A549 (cell line): ENCODE measurements around the gene MSMO1. TPM values are rescaled to one million over a fixed set of nuclear protein-coding genes. Genes with fewer than 3 reads are reported as not detected.

Source experiments
- ATAC-seq, 2 experiments: fragments of 200-7000 bp in 1 of 2; fragments of >200 bp in 1 of 2; cut with Nextera tagmentation in 1 of 2; cut with Tn5 transposase in 1 of 2; 3 replicates each; pipeline versions ENCODE4 v1.8.0 to v1.9.1; 2018 to 2020; ENCODE audit warnings: mild to moderate bottlenecking in 1 of 2, moderate library complexity in 1 of 2
- CTCF ChIA-PET: fragments of 300-600 bp; sonication (Branson Sonifier 250); formaldehyde crosslinking; extraction: SDS; loops from one replicate; lab custom pipeline; 2021; ENCODE audit warnings: antibody characterized with exemption, inconsistent platforms; lab: Yijun Ruan, JAX
- POLR2A ChIA-PET: fragments of 350-600 bp; formaldehyde crosslinking; extraction: SDS; loops from one replicate; lab custom pipeline; 2021; ENCODE audit warnings: antibody characterized with exemption, inconsistent platforms; lab: Yijun Ruan, JAX
- DNase-seq, 2 experiments: peaks; one replicate each; pipeline versions ENCODE4 v3.0.0 to v3.0.0-alpha.2; 2011 to 2016; ENCODE audit warnings: low read depth in 1 of 2, low spot score in 1 of 2
- FAIRE-seq: peaks from 2 replicates; lab custom pipeline; 2011; peaks lifted over from hg19 to GRCh38; lab: Jason Lieb, UNC
- H3K27ac ChIP-seq, 2 experiments: fragments of >200 bp; sonication (Bioruptor Twin); formaldehyde crosslinking; 3 replicates each; pipeline ENCODE4 v1.5.1; 2016 to 2017
- H3K4me1 ChIP-seq: fragments of >200 bp; sonication (Bioruptor Twin); formaldehyde crosslinking; 3 replicates; pipeline ENCODE4 v1.6.1; 2016
- H3K4me2 ChIP-seq: fragments of >200 bp; sonication (Bioruptor Twin); formaldehyde crosslinking; 3 replicates; pipeline ENCODE4 v1.6.1; 2016
- H3K4me3 ChIP-seq: fragments of >200 bp; sonication (Bioruptor Twin); formaldehyde crosslinking; 3 replicates; pipeline ENCODE4 v1.5.1; 2016
- H3K9me3 ChIP-seq: fragments of >200 bp; sonication (Bioruptor Twin); formaldehyde crosslinking; 3 replicates; pipeline ENCODE4 v1.6.1; 2016
- CEBPB ChIP-seq, 2 experiments: fragments of >200 bp in 1 of 2; sonication (Bioruptor Twin) in 1 of 2; formaldehyde crosslinking in 1 of 2; IDR thresholded peaks; 2 replicates each; pipeline ENCODE4 v1.6.1; 2012 to 2016
- EHMT2 ChIP-seq: fragments of 200-600 bp; sonication (generic); IDR thresholded peaks from 2 replicates; pipeline ENCODE4 v1.6.1; 2016; ENCODE audit warnings: antibody characterized with exemption, low read depth, mild to moderate bottlenecking, moderate library complexity
- EP300 ChIP-seq, 2 experiments: fragments of >200 bp; sonication (Bioruptor Twin); formaldehyde crosslinking; IDR thresholded peaks; 2 replicates in 1 of 2; 3 replicates in 1 of 2; pipeline ENCODE4 v1.6.1; 2016 to 2017
- ESRRA ChIP-seq: fragments of 150-350 bp; IDR thresholded peaks from 2 replicates; pipeline ENCODE4 v1.6.1; 2014; ENCODE audit warnings: mild to moderate bottlenecking, low read length, borderline replicate concordance
- FOSL2 ChIP-seq, 2 experiments: fragments of 450-650 bp in 1 of 2; fragments of >200 bp in 1 of 2; sonication (Bioruptor Twin) in 1 of 2; formaldehyde crosslinking; IDR thresholded peaks; 2 replicates each; pipeline versions ENCODE4 v1.5.0 to v1.6.1; 2016 to 2020; ENCODE audit warnings: mild to moderate bottlenecking in 1 of 2, moderate library complexity in 1 of 2
- GATA3 ChIP-seq: IDR thresholded peaks from 2 replicates; pipeline ENCODE4 v1.6.1; 2012; ENCODE audit warnings: borderline replicate concordance
- HDAC2 ChIP-seq: fragments of 200-600 bp; sonication (generic); IDR thresholded peaks from 2 replicates; pipeline ENCODE4 v1.6.1; 2016
- HOXB13 ChIP-seq: fragments of 250-450 bp; sonication (Bioruptor Pico); IDR thresholded peaks from 2 replicates; pipeline ENCODE4 v1.5.0; 2020; ENCODE audit warnings: low read depth, mild to moderate bottlenecking, moderate library complexity
- KDM1A ChIP-seq: fragments of 200-600 bp; sonication (generic); IDR thresholded peaks from 2 replicates; pipeline ENCODE4 v1.6.1; 2016; ENCODE audit warnings: low read depth, mild to moderate bottlenecking
- KDM5A ChIP-seq: fragments of 200-600 bp; sonication (generic); IDR thresholded peaks from 2 replicates; pipeline ENCODE4 v1.6.1; 2016; ENCODE audit warnings: antibody characterized with exemption, mild to moderate bottlenecking
- MAFK ChIP-seq: fragments of 450-650 bp; IDR thresholded peaks from 2 replicates; pipeline ENCODE4 v1.6.1; 2014; ENCODE audit not compliant: partially characterized antibody
- MYC ChIP-seq: IDR thresholded peaks from 2 replicates; pipeline ENCODE4 v1.6.1; 2012; ENCODE audit warnings: mild to moderate bottlenecking, inconsistent platforms, low read length, improper control_type of control experiment, borderline replicate concordance
- NFE2L2 ChIP-seq: fragments of 150-350 bp; conservative IDR thresholded peaks from 2 replicates; pipeline ENCODE4 v1.6.1; 2014; ENCODE audit warnings: low read length
- POLR2A ChIP-seq: IDR thresholded peaks from 2 replicates; pipeline ENCODE4 v1.6.1; 2012; ENCODE audit warnings: mild to moderate bottlenecking, low read length
- RCOR1 ChIP-seq: fragments of 150-350 bp; IDR thresholded peaks from 2 replicates; pipeline ENCODE4 v1.6.1; 2014; ENCODE audit warnings: antibody characterized with exemption, low read length, low read depth
- RFX5 ChIP-seq: fragments of 450-650 bp; IDR thresholded peaks from 2 replicates; pipeline ENCODE4 v1.7.1; 2014; ENCODE audit warnings: antibody characterized with exemption, mild to moderate bottlenecking, moderate library complexity
- RNF2 ChIP-seq: fragments of 200-600 bp; sonication (generic); IDR thresholded peaks from 2 replicates; pipeline ENCODE4 v1.6.1; 2016; ENCODE audit warnings: low read depth, mild to moderate bottlenecking, antibody characterized with exemption, moderate library complexity, borderline replicate concordance
- ZC3H11A ChIP-seq: fragments of 450-650 bp; IDR thresholded peaks from 2 replicates; pipeline ENCODE4 v1.6.1; 2014; ENCODE audit warnings: antibody characterized with exemption, mild to moderate bottlenecking
- ZSCAN20 ChIP-seq: fragments of 250-450 bp; sonication (Bioruptor Pico); IDR thresholded peaks from 2 replicates; pipeline ENCODE4 v1.8.0; 2022; ENCODE audit warnings: mild to moderate bottlenecking, moderate library complexity
- WGBS: methylation state at CpG from one replicate; pipeline ENCODE4 v1.1.6; 2017; ENCODE audit errors: missing lambda C conversion rate; 5-methylcytosine and 5-hydroxymethylcytosine counted together
- polyA plus RNA-seq, 4 experiments: library from polyadenylated mRNA; depleted of rRNA in 3 of 4; stranded (reverse); fragments of >200 nt; fragmentation: RNase III in 1 of 4; extraction: RNeasy Plus Mini Kit Qiagen cat#74134 plus additional on column Dnase treatment in 1 of 4; gene quantifications; 2 replicates in 3 of 4; 3 replicates in 1 of 4; pipeline ENCODE4 v1.2.3, GENCODE V29; 2011 to 2017
- TF ChIP-seq, protein P1 (sequence below): IDR thresholded peaks from 2 replicates; pipeline ENCODE4 v1.6.1; 2012
- TF ChIP-seq, protein P2 (sequence below): fragments of 250-450 bp; sonication (Bioruptor Pico); IDR thresholded peaks from 2 replicates; pipeline ENCODE4 v1.5.0; 2021; ENCODE audit warnings: mild to moderate bottlenecking, moderate library complexity, borderline replicate concordance
- TF ChIP-seq, protein P3 (sequence below): fragments of >200 bp; sonication (Bioruptor Twin); formaldehyde crosslinking; IDR thresholded peaks from 3 replicates; pipeline ENCODE4 v1.5.1; 2016
- TF ChIP-seq, protein P4 (sequence below): fragments of 150-350 bp; IDR thresholded peaks from 2 replicates; pipeline ENCODE4 v1.6.1; 2014; ENCODE audit warnings: low read depth, mild to moderate bottlenecking, low read length
- TF ChIP-seq, protein P5 (sequence below): IDR thresholded peaks from 2 replicates; pipeline ENCODE4 v1.6.1; 2012; ENCODE audit warnings: low read depth, borderline replicate concordance
- TF ChIP-seq, protein P6 (sequence below): fragments of >200 bp; sonication (Bioruptor Twin); formaldehyde crosslinking; IDR thresholded peaks from 2 replicates; pipeline ENCODE4 v1.6.1; 2016

MSMO1 gene
- polyA plus RNA-seq, 2 of the 4 experiments (the other 2 are of a cell fraction): 32.3 to 37.2 TPM

DNA sequence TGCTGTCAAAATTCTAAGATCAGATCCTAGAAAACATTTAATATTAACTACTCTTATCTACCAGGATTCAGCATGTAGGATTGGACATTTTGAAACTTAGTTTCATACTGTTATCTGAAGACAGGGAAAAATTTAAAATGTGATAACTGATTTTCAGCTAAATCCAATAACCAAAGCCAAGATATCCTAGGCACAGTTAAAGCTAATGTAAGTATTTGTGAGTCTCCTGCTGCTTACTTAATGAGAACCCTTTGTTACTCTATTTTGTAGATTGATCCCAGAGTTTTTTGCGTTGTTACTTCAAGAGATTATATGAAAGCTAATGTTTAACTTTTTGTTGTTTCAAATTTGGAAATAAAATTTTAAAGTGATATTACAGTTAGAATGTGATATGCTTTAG, 53.3 kb downstream of the MSMO1 start:
- ATAC-seq (no peak), DNase-seq (no peak), FAIRE-seq (no peak)
- Histone ChIP-seq H3K4me2 (no peak overlapping the region), H3K4me3 (no peak overlapping the region), H3K4me1 (0 out of 3 replicates have a peak, but pooled peaks cover 5% of the 10 kb centered on the region), H3K9me3 (no peaks in the 10 kb centered on the region)
- 41% methylated on average over 1 of the region's 1 CpG for WGBS
- CTCF ChIA-PET: no interaction called here
- POLR2A ChIA-PET: no interaction called here
- TF ChIP-seq HDAC2: no peak
- no peak for TF ChIP-seq HOXB13
- TF ChIP-seq RCOR1: no peak
- TF ChIP-seq, protein P1, sequence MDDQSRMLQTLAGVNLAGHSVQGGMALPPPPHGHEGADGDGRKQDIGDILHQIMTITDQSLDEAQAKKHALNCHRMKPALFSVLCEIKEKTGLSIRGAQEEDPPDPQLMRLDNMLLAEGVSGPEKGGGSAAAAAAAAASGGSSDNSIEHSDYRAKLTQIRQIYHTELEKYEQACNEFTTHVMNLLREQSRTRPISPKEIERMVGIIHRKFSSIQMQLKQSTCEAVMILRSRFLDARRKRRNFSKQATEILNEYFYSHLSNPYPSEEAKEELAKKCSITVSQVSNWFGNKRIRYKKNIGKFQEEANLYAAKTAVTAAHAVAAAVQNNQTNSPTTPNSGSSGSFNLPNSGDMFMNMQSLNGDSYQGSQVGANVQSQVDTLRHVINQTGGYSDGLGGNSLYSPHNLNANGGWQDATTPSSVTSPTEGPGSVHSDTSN: no peak
- no peak for TF ChIP-seq RNF2
- TF ChIP-seq EP300 (IDR thresholded peaks at IDR 0.05): no peak
- no peak for TF ChIP-seq ZC3H11A
- TF ChIP-seq RFX5: no peak
- TF ChIP-seq CEBPB (IDR thresholded peaks at IDR 0.05): no peak
- TF ChIP-seq NFE2L2: no peak
- no peak for TF ChIP-seq ESRRA
- TF ChIP-seq FOSL2 (IDR thresholded peaks at IDR 0.05): no peak
- no peak for TF ChIP-seq FOSL2 (CRISPR knock-in tag; IDR thresholded peaks at IDR 0.05)
- TF ChIP-seq KDM5A: no peak
- no peak for TF ChIP-seq ZSCAN20
- TF ChIP-seq POLR2A: no peak
- TF ChIP-seq MYC: no peak
- TF ChIP-seq GATA3: no peak
- TF ChIP-seq, protein P2, sequence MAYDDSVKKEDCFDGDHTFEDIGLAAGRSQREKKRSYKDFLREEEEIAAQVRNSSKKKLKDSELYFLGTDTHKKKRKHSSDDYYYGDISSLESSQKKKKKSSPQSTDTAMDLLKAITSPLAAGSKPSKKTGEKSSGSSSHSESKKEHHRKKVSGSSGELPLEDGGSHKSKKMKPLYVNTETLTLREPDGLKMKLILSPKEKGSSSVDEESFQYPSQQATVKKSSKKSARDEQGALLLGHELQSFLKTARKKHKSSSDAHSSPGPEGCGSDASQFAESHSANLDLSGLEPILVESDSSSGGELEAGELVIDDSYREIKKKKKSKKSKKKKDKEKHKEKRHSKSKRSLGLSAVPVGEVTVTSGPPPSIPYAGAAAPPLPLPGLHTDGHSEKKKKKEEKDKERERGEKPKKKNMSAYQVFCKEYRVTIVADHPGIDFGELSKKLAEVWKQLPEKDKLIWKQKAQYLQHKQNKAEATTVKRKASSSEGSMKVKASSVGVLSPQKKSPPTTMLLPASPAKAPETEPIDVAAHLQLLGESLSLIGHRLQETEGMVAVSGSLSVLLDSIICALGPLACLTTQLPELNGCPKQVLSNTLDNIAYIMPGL (CRISPR knock-in tag): no peak
- TF ChIP-seq, all 56 proteins: peak for 0
- H3K27ac ChIP-seq: no peak overlapping the region

DNA sequence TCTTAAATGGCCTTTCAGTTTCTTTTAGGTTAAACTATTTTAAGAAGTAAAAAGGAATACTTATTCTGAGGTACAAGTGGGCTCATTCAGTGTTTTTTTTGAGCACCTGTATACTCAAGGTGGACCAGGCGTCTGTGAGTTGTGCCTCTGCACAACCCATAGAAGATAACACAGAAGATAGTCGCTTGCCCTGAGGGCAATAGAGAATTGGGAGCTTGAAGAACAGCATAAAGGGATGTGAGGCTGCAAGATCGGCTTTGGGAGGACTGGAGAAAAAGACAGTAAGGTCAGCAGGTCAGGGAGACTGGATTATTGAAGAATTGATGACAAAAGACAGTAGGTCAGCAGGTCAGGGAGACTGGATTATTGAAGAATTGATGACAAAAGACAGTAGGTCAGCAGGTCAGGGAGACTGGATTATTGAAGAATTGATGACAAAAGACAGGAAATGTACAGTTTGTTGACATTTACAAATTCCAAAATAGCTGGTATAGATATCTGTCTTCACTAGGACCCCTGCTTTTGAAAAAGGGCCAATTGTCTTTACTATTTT, 54.4 kb downstream of the MSMO1 start:
- WGBS: 28% methylated on average over 3 of the region's 3 CpGs
- no peak for ATAC-seq
- H3K27ac ChIP-seq: no peak overlapping the region
- CTCF ChIA-PET: interaction anchor here (0.8 kb wide), 1 partner anchor 251 kb away, joined by 3 read pairs; no protein-coding TSS in a partner anchor
- no peak for DNase-seq
- H3K4me2 ChIP-seq: no peak overlapping the region
- TF ChIP-seq MAFK (no peak), ESRRA (no peak), FOSL2 (IDR thresholded peaks at IDR 0.05) (no peak), FOSL2 (CRISPR knock-in tag; IDR thresholded peaks at IDR 0.05) (no peak), EHMT2 (no peak), KDM1A (no peak)
- TF ChIP-seq, protein P3, sequence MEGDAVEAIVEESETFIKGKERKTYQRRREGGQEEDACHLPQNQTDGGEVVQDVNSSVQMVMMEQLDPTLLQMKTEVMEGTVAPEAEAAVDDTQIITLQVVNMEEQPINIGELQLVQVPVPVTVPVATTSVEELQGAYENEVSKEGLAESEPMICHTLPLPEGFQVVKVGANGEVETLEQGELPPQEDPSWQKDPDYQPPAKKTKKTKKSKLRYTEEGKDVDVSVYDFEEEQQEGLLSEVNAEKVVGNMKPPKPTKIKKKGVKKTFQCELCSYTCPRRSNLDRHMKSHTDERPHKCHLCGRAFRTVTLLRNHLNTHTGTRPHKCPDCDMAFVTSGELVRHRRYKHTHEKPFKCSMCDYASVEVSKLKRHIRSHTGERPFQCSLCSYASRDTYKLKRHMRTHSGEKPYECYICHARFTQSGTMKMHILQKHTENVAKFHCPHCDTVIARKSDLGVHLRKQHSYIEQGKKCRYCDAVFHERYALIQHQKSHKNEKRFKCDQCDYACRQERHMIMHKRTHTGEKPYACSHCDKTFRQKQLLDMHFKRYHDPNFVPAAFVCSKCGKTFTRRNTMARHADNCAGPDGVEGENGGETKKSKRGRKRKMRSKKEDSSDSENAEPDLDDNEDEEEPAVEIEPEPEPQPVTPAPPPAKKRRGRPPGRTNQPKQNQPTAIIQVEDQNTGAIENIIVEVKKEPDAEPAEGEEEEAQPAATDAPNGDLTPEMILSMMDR: no peak
- TF ChIP-seq, protein P4, sequence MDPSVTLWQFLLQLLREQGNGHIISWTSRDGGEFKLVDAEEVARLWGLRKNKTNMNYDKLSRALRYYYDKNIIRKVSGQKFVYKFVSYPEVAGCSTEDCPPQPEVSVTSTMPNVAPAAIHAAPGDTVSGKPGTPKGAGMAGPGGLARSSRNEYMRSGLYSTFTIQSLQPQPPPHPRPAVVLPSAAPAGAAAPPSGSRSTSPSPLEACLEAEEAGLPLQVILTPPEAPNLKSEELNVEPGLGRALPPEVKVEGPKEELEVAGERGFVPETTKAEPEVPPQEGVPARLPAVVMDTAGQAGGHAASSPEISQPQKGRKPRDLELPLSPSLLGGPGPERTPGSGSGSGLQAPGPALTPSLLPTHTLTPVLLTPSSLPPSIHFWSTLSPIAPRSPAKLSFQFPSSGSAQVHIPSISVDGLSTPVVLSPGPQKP: no peak
- TF ChIP-seq, protein P5, sequence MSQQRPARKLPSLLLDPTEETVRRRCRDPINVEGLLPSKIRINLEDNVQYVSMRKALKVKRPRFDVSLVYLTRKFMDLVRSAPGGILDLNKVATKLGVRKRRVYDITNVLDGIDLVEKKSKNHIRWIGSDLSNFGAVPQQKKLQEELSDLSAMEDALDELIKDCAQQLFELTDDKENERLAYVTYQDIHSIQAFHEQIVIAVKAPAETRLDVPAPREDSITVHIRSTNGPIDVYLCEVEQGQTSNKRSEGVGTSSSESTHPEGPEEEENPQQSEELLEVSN: no peak
- TF ChIP-seq, protein P6, sequence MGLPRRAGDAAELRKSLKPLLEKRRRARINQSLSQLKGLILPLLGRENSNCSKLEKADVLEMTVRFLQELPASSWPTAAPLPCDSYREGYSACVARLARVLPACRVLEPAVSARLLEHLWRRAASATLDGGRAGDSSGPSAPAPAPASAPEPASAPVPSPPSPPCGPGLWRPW: no peak
- POLR2A ChIA-PET: no interaction called here
- H3K4me3 ChIP-seq: no peak overlapping the region
- FAIRE-seq: no peak
- H3K9me3 ChIP-seq: no peaks in the 10 kb centered on the region
- 0 out of 3 replicates have a peak, but pooled peaks cover 5% of the 10 kb centered on the region for H3K4me1 ChIP-seq
